ENCODE data around the gene ATP6V1C2. TPM values are rescaled to one million over a fixed set of nuclear protein-coding genes. Genes with fewer than 3 reads are reported as not detected.

ATP6V1C2 gene
- total RNA-seq (under 1 TPM in 1 of 5 donors, not detected in 4; 0.36 TPM), total RNA-seq (0 to 0.21 (median 0.06) reads per million in 29 experiments)
- total RNA-seq (2013), result 0.07 TPM

GRCh38 chr2:10721396-10722251, at the start of gene ATP6V1C2:
TSS of gene ATP6V1C2 (plus strand) at chr2:10721630. CDS start at chr2:10722850, 1,220 bp downstream.
- H3K4me1 ChIP-seq (ENCODE audit: control insufficient read depth in 1 of 2, extremely low read depth in 1 of 2, insufficient read depth in 2 of 2, low read length in 2 of 2), result peaks cover 0 to 13% of the 10 kb centered on the region in 2 experiments
- H3K36me3 ChIP-seq (ENCODE audit: control insufficient read depth in 2 of 2, extremely low read depth in 1 of 2, insufficient read depth in 1 of 2, low read length in 1 of 2), result no peaks in the 10 kb centered on the region
- H3K27me3 ChIP-seq (replicated peaks in 1 of 2; ENCODE audit: control insufficient read depth in 2 of 2, extremely low read depth in 1 of 2, insufficient read depth in 2 of 2, low read length in 1 of 2), result peaks cover 6 to 50% of the 10 kb centered on the region in 2 experiments
- H3K9me3 ChIP-seq, result no peaks in the 10 kb centered on the region
- Mint-ChIP-seq H3K27me3 (peaks cover 43 to 57% of the 10 kb centered on the region in 2 donors), H3K4me1 (peaks cover 0 to 18% (median 16%) of the 10 kb centered on the region in 3 donors), H3K36me3 (no peaks in the 10 kb centered on the region), H3K9me3 (no peaks in the 10 kb centered on the region), H3K4me3 (peak within 1 kb of the TSS; percentile 42 to 59 (median 59)), H3K27ac (no peak within 1 kb of the TSS)
- peak in 1 of 35 experiments; percentile 7 for DNase-seq
- 2% methylated on average over 97 of the region's 99 CpGs for WGBS (ENCODE audit: insufficient coverage)
- peak within 1 kb of the TSS; percentile 15 to 42 for H3K4me3 ChIP-seq (ENCODE audit: control insufficient read depth in 1 of 2, extremely low read depth in 1 of 2, low read length in 1 of 2)
- ChIA-PET POLR2A (no interaction called here), CTCF (interaction anchor here in 1 of 2 donors (0.5 kb wide), 1 partner anchor 575 kb away, joined by 3 read pairs; no protein-coding TSS in a partner anchor)
- H3K27ac ChIP-seq (ENCODE audit: low read length), result no peak within 1 kb of the TSS
- ATAC-seq (replicated peaks in 1 of 4), result peak; percentile 12 to 66 (median 44)

- no peak overlapping the region for H3K27ac ChIP-seq (ENCODE audit: low read length)
- H3K9me3 ChIP-seq, result no peaks in the 10 kb centered on the region
- DNase-seq, result no peak
- peaks cover 16 to 20% (median 19%) of the 10 kb centered on the region in 3 donors for H3K4me1 Mint-ChIP-seq
- H3K4me3 ChIP-seq (ENCODE audit: control insufficient read depth in 1 of 2, extremely low read depth in 1 of 2, low read length in 1 of 2), result no peak overlapping the region
- H3K4me1 ChIP-seq (ENCODE audit: control insufficient read depth in 1 of 2, extremely low read depth in 1 of 2, insufficient read depth in 2 of 2, low read length in 2 of 2), result peaks cover 0 to 7% of the 10 kb centered on the region in 2 experiments
- H3K27ac Mint-ChIP-seq, result peak overlapping the region; percentile 56 to 57
- no CpG with 5 or more reads among the region's 1 CpG for WGBS (ENCODE audit: insufficient coverage)
- H3K36me3 ChIP-seq (ENCODE audit: control insufficient read depth in 2 of 2, extremely low read depth in 1 of 2, insufficient read depth in 1 of 2, low read length in 1 of 2), result peaks cover 0 to 33% of the 10 kb centered on the region in 2 donors
- ATAC-seq (replicated peaks in 1 of 4), result peak; percentile 41 to 44 (median 42)
- H3K4me3 Mint-ChIP-seq, result no peak overlapping the region
- no peaks in the 10 kb centered on the region for H3K27me3 Mint-ChIP-seq
- no peaks in the 10 kb centered on the region for H3K9me3 Mint-ChIP-seq
- ChIA-PET CTCF (no interaction called here), POLR2A (interaction anchor here (0.5 to 1.1 kb wide), 3 partner anchors 9 to 521 kb away, joined by 3 to 4 read pairs (median 3); no protein-coding TSS in a partner anchor)
- no peaks in the 10 kb centered on the region for H3K27me3 ChIP-seq (replicated peaks in 1 of 2; ENCODE audit: control insufficient read depth in 2 of 2, extremely low read depth in 1 of 2, insufficient read depth in 2 of 2, low read length in 1 of 2)
- H3K36me3 Mint-ChIP-seq, result peaks cover 30% of the 10 kb centered on the region
Observed at GRCh38 chr2:10675131-10675530, 46.3 kb upstream of the ATP6V1C2 start.

- ChIA-PET POLR2A (no interaction called here), CTCF (interaction anchor here in 1 of 2 donors (0.7 kb wide), 1 partner anchor 861 kb away, joined by 4 read pairs; no protein-coding TSS in a partner anchor)
- Mint-ChIP-seq H3K9me3 (no peaks in the 10 kb centered on the region), H3K4me1 (peaks cover 16 to 21% (median 20%) of the 10 kb centered on the region in 3 donors), H3K27ac (no peak overlapping the region), H3K27me3 (no peaks in the 10 kb centered on the region), H3K36me3 (peaks cover 37% of the 10 kb centered on the region), H3K4me3 (no peak overlapping the region)
- 100% methylated on average over 1 of the region's 1 CpG for WGBS (ENCODE audit: insufficient coverage)
- H3K4me3 ChIP-seq (ENCODE audit: control insufficient read depth in 1 of 2, extremely low read depth in 1 of 2, low read length in 1 of 2), result no peak overlapping the region
- ATAC-seq (replicated peaks in 1 of 4) (no peak), DNase-seq (no peak)
- no peaks in the 10 kb centered on the region for H3K9me3 ChIP-seq
- H3K27me3 ChIP-seq (replicated peaks in 1 of 2; ENCODE audit: control insufficient read depth in 2 of 2, extremely low read depth in 1 of 2, insufficient read depth in 2 of 2, low read length in 1 of 2), result no peaks in the 10 kb centered on the region
- H3K36me3 ChIP-seq (ENCODE audit: control insufficient read depth in 2 of 2, extremely low read depth in 1 of 2, insufficient read depth in 1 of 2, low read length in 1 of 2), result peaks cover 0 to 34% of the 10 kb centered on the region in 2 donors
- H3K4me1 ChIP-seq (ENCODE audit: control insufficient read depth in 1 of 2, extremely low read depth in 1 of 2, insufficient read depth in 2 of 2, low read length in 2 of 2), result peaks cover 0 to 7% of the 10 kb centered on the region in 2 experiments
- no peak overlapping the region for H3K27ac ChIP-seq (ENCODE audit: low read length)
Observed at GRCh38 chr2:10678225-10678624, 43.2 kb upstream of the ATP6V1C2 start.

GRCh38 chr2:10680214-10680613, 41.2 kb upstream of the ATP6V1C2 start:
- no peaks in the 10 kb centered on the region for H3K27me3 Mint-ChIP-seq
- CTCF ChIA-PET, result interaction anchor here in 1 of 2 donors (1.0 kb wide), 1 partner anchor 9 kb away, joined by 3 read pairs; the partner anchor contains the start of gene NOL10
- H3K27me3 ChIP-seq (replicated peaks in 1 of 2; ENCODE audit: control insufficient read depth in 2 of 2, extremely low read depth in 1 of 2, insufficient read depth in 2 of 2, low read length in 1 of 2), result no peaks in the 10 kb centered on the region

GRCh38 chr2:10680957-10681356, 40.5 kb upstream of the ATP6V1C2 start:
- Histone ChIP-seq H3K36me3 (ENCODE audit: control insufficient read depth in 2 of 2, extremely low read depth in 1 of 2, insufficient read depth in 1 of 2, low read length in 1 of 2) (peaks cover 0 to 39% of the 10 kb centered on the region in 2 donors), H3K27ac (ENCODE audit: low read length) (no peak overlapping the region), H3K4me1 (ENCODE audit: control insufficient read depth in 1 of 2, extremely low read depth in 1 of 2, insufficient read depth in 2 of 2, low read length in 2 of 2) (no peaks in the 10 kb centered on the region), H3K4me3 (ENCODE audit: control insufficient read depth in 1 of 2, extremely low read depth in 1 of 2, low read length in 1 of 2) (no peak overlapping the region), H3K27me3 (replicated peaks in 1 of 2; ENCODE audit: control insufficient read depth in 2 of 2, extremely low read depth in 1 of 2, insufficient read depth in 2 of 2, low read length in 1 of 2) (no peaks in the 10 kb centered on the region), H3K9me3 (no peaks in the 10 kb centered on the region)
- H3K4me1 Mint-ChIP-seq, result peaks cover 5 to 9% (median 8%) of the 10 kb centered on the region in 3 donors
- ChIA-PET POLR2A (no interaction called here), CTCF (interaction anchor here in 1 of 2 donors (0.6 to 0.7 kb wide), 3 partner anchors 24 to 774 kb away, joined by 3 read pairs; no protein-coding TSS in a partner anchor)
- H3K4me3 Mint-ChIP-seq, result no peak overlapping the region
- H3K27ac Mint-ChIP-seq, result no peak overlapping the region
- H3K9me3 Mint-ChIP-seq, result no peaks in the 10 kb centered on the region
- ATAC-seq (replicated peaks in 1 of 4) (no peak), DNase-seq (no peak)
- no peaks in the 10 kb centered on the region for H3K27me3 Mint-ChIP-seq
- WGBS (ENCODE audit: insufficient coverage), result no CpG with 5 or more reads among the region's 2 CpGs
- H3K36me3 Mint-ChIP-seq, result peaks cover 29% of the 10 kb centered on the region

More at GRCh38 chr2:10680214-10680613, 41.2 kb upstream of the ATP6V1C2 start:
- H3K4me3 ChIP-seq (ENCODE audit: control insufficient read depth in 1 of 2, extremely low read depth in 1 of 2, low read length in 1 of 2), result no peak overlapping the region
- Mint-ChIP-seq H3K9me3 (no peaks in the 10 kb centered on the region), H3K27ac (no peak overlapping the region), H3K4me1 (peaks cover 13 to 16% (median 16%) of the 10 kb centered on the region in 3 donors), H3K4me3 (no peak overlapping the region), H3K36me3 (peaks cover 32% of the 10 kb centered on the region)
- no peak overlapping the region for H3K27ac ChIP-seq (ENCODE audit: low read length)
- peaks cover 0 to 3% of the 10 kb centered on the region in 2 experiments for H3K4me1 ChIP-seq (ENCODE audit: control insufficient read depth in 1 of 2, extremely low read depth in 1 of 2, insufficient read depth in 2 of 2, low read length in 2 of 2)
- POLR2A ChIA-PET, result no interaction called here
- DNase-seq (no peak), ATAC-seq (replicated peaks in 1 of 4) (no peak)
- peaks cover 0 to 39% of the 10 kb centered on the region in 2 donors for H3K36me3 ChIP-seq (ENCODE audit: control insufficient read depth in 2 of 2, extremely low read depth in 1 of 2, insufficient read depth in 1 of 2, low read length in 1 of 2)
- WGBS (ENCODE audit: insufficient coverage), result no CpG with 5 or more reads among the region's 1 CpG
- H3K9me3 ChIP-seq, result no peaks in the 10 kb centered on the region

- WGBS (ENCODE audit: insufficient coverage), result 81% methylated on average over 5 of the region's 5 CpGs
- POLR2A ChIA-PET, result interaction anchor here in 1 of 2 donors (0.7 kb wide), 1 partner anchor 72 kb away, joined by 5 read pairs; no protein-coding TSS in a partner anchor
Observed at GRCh38 chr2:10686176-10686730, 35.2 kb upstream of the ATP6V1C2 start.

More at GRCh38 chr2:10686176-10686730, 35.2 kb upstream of the ATP6V1C2 start:
- no peaks in the 10 kb centered on the region for H3K9me3 Mint-ChIP-seq
- Histone ChIP-seq H3K4me1 (ENCODE audit: control insufficient read depth in 1 of 2, extremely low read depth in 1 of 2, insufficient read depth in 2 of 2, low read length in 2 of 2) (peaks cover 10 to 24% of the 10 kb centered on the region in 2 experiments), H3K27me3 (replicated peaks in 1 of 2; ENCODE audit: control insufficient read depth in 2 of 2, extremely low read depth in 1 of 2, insufficient read depth in 2 of 2, low read length in 1 of 2) (no peaks in the 10 kb centered on the region), H3K36me3 (ENCODE audit: control insufficient read depth in 2 of 2, extremely low read depth in 1 of 2, insufficient read depth in 1 of 2, low read length in 1 of 2) (peaks cover 0 to 23% of the 10 kb centered on the region in 2 donors), H3K9me3 (no peaks in the 10 kb centered on the region), H3K4me3 (ENCODE audit: control insufficient read depth in 1 of 2, extremely low read depth in 1 of 2, low read length in 1 of 2) (no peak overlapping the region), H3K27ac (ENCODE audit: low read length) (no peak overlapping the region)
- H3K27me3 Mint-ChIP-seq, result no peaks in the 10 kb centered on the region
- no peak for ATAC-seq (replicated peaks in 1 of 4)
- CTCF ChIA-PET, result no interaction called here
- DNase-seq, result no peak
- H3K4me3 Mint-ChIP-seq, result peak overlapping the region in 1 of 3 donors; percentile 25
- H3K36me3 Mint-ChIP-seq, result peaks cover 12% of the 10 kb centered on the region
- no peak overlapping the region for H3K27ac Mint-ChIP-seq
- H3K4me1 Mint-ChIP-seq, result peaks cover 8 to 12% (median 12%) of the 10 kb centered on the region in 3 donors

All from T-cell (primary cell).